Immature natural killer cell (primary cell): ENCODE data around the gene MPRIP. TPM values are rescaled to one million over a fixed set of nuclear protein-coding genes. Genes with fewer than 3 reads are reported as not detected.

Experiments
- DNase-seq, 3 donors: peaks; one replicate each; pipeline ENCODE4 v3.0.0; 2022; ENCODE audit warnings: mixed read lengths in 1 of 3
- H3K27ac Mint-ChIP-seq, 6 donors: one replicate each; pipeline ENCODE4 v1.8.0; 2020; ENCODE audit warnings: mixed read lengths in 6 of 6, mild to moderate bottlenecking in 5 of 6, inconsistent platforms in 4 of 6, moderate library complexity in 3 of 6
- H3K27me3 Mint-ChIP-seq, 3 donors: one replicate each; pipeline ENCODE4 v1.8.0; 2020 to 2021; ENCODE audit warnings: low read depth in 3 of 3, mild to moderate bottlenecking in 3 of 3, mixed read lengths in 3 of 3, moderate library complexity in 3 of 3, inconsistent platforms in 1 of 3
- H3K36me3 Mint-ChIP-seq, 3 donors: one replicate each; pipeline ENCODE4 v1.8.0; 2020; ENCODE audit warnings: mixed read lengths in 3 of 3, inconsistent platforms in 2 of 3, mild to moderate bottlenecking in 2 of 3
- H3K4me1 Mint-ChIP-seq, 2 donors: one replicate each; pipeline ENCODE4 v1.8.0; 2020; ENCODE audit warnings: inconsistent platforms in 2 of 2, mild to moderate bottlenecking in 2 of 2, mixed read lengths in 2 of 2, moderate library complexity in 1 of 2
- H3K4me3 Mint-ChIP-seq, 5 donors: one replicate each; pipeline ENCODE4 v1.8.0; 2020; ENCODE audit warnings: mild to moderate bottlenecking in 5 of 5, mixed read lengths in 5 of 5, inconsistent platforms in 3 of 5, moderate library complexity in 3 of 5
- H3K9me3 Mint-ChIP-seq, 6 donors: one replicate each; pipeline ENCODE4 v1.8.0; 2020; ENCODE audit warnings: mild to moderate bottlenecking in 6 of 6, mixed read lengths in 6 of 6, inconsistent platforms in 4 of 6, moderate library complexity in 3 of 6
- polyA plus RNA-seq, 3 donors: library from polyadenylated mRNA; unstranded; fragments of 300-500 nt; fragmentation: Illumina TruSeq; gene quantifications; one replicate each; pipeline ENCODE4 v1.2.3, GENCODE V29; 2021

MPRIP gene
- polyA plus RNA-seq, 3 donors from 2014 or later = 1.2 to 15.1 (median 4.2) TPM

GRCh38 chr17:17142556-17142955 lies 100.3 kb downstream of the MPRIP start:
- peak overlapping the region in 1 of 6 donors; percentile 39 for H3K27ac Mint-ChIP-seq
- peaks cover 0 to 2% (median 2%) of the 10 kb centered on the region in 3 donors for H3K27me3 Mint-ChIP-seq
- H3K9me3 Mint-ChIP-seq = no peaks in the 10 kb centered on the region
- H3K4me1 Mint-ChIP-seq = peaks cover 5 to 6% of the 10 kb centered on the region in 2 donors
- no peak overlapping the region for H3K4me3 Mint-ChIP-seq
- H3K36me3 Mint-ChIP-seq = peaks cover 9 to 23% (median 12%) of the 10 kb centered on the region in 3 donors
- DNase-seq = no peak

- Mint-ChIP-seq H3K4me1 (peaks cover 5 to 6% of the 10 kb centered on the region in 2 donors), H3K36me3 (peaks cover 12 to 28% (median 15%) of the 10 kb centered on the region in 3 donors), H3K27me3 (peaks cover 0 to 2% (median 2%) of the 10 kb centered on the region in 3 donors), H3K4me3 (no peak overlapping the region), H3K27ac (no peak overlapping the region), H3K9me3 (no peaks in the 10 kb centered on the region)
- DNase-seq = no peak
Measured at GRCh38 chr17:17143501-17143900, 101.2 kb downstream of the MPRIP start.

DNA sequence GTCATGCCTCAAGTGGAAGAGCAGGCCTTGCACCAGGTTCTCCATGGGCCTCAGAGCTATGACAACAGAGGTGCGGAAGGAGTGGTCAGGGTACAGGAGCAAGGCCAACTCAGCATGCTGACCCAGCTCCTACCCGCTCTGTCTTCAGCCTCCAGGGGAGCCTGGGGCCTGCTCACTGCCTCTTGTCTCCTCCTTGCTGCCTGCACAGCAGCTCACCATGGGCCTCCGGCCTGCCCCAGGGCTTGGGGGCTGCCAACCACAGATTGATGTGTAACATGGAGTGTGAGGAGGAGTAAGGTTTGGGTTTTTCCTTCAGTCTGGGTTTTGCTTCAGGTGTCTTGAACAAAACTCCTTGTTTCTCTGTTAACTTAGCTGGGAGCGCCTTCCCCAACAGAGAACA lies 101.8 kb downstream of the MPRIP start:
- H3K4me1 Mint-ChIP-seq = peaks cover 5 to 6% of the 10 kb centered on the region in 2 donors
- no peaks in the 10 kb centered on the region for H3K9me3 Mint-ChIP-seq
- peaks cover 0 to 2% (median 2%) of the 10 kb centered on the region in 3 donors for H3K27me3 Mint-ChIP-seq
- H3K36me3 Mint-ChIP-seq = peaks cover 12 to 26% (median 15%) of the 10 kb centered on the region in 3 donors
- no peak overlapping the region for H3K4me3 Mint-ChIP-seq
- no peak overlapping the region for H3K27ac Mint-ChIP-seq
- DNase-seq = no peak

DNA sequence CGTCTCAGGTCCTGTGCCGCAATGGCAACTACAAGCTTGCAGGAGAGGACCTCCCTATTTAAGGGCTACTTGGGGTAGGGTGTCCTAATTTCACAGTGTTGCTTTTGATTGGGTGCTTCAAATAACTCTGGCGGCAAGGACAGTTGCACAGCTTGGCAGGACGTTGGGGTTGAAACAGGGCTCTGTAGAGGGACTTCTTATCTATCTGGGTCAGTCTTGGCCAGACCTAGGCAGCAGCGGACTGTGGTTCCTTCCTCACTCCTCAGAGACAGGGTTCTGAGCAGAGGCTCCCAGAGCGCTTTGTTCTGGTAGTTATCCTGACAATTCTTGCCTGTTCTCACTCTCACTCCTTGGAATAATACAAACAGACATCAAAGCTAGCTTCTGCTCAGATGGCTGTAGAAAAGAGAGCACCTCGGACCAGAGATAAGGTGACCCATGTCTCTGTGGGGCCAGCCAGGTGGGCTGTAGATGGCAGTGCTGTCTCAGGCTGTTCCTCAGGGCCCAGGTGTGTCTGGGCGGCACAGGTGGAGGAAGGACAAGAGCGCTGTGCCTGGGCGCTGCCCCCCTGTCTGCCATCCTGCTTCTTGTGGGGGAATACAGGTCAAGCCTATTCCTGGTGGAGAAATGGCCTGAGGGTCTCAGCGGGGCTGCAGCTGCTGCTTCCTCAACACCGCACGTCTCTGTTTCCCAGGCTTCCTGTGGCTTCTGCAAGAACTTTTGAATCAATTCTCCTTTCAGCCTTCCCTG lies 102.8 kb downstream of the MPRIP start:
- H3K4me3 Mint-ChIP-seq = no peak overlapping the region
- no peaks in the 10 kb centered on the region for H3K9me3 Mint-ChIP-seq
- H3K27me3 Mint-ChIP-seq = peaks cover 0 to 3% (median 2%) of the 10 kb centered on the region in 3 donors
- DNase-seq = no peak
- H3K27ac Mint-ChIP-seq = peak overlapping the region in 5 of 6 donors; percentile 25 to 68 (median 54)
- H3K36me3 Mint-ChIP-seq = peaks cover 17 to 26% (median 19%) of the 10 kb centered on the region in 3 donors
- H3K4me1 Mint-ChIP-seq = peaks cover 5 to 6% of the 10 kb centered on the region in 2 donors

DNA sequence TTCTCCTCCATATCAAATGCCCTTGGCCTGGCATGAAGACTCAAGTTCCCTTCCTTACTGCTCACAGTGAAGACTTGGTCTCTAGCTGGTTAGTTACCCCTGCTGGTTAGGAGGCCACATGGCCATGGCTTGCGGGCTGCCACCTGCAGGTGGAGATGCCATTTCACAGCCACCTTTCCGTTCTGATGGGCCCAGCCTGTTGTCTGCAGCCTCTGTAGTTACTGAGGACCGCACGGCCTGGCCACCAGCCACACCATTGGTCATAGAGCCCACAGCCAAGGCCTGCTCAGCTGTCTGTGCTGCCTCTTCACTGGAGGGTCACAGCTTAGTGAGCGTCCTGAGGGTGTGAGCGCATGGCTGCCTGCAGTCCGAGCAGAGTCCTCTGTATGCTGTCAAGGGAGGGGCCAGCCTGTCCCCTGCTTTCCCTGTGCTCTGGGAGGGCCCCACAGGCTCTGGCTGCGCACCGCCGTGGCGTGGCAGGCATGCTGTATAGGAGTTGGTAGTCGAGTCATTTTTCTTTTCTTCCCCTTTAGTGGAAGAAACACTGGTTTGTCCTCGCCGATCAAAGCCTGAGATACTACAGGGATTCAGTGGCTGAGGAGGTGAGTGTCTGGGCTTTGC lies 104.6 kb downstream of the MPRIP start:
- Mint-ChIP-seq H3K36me3 (peaks cover 16 to 22% (median 21%) of the 10 kb centered on the region in 3 donors), H3K4me3 (no peak overlapping the region), H3K27me3 (peaks cover 0 to 5% (median 2%) of the 10 kb centered on the region in 3 donors), H3K9me3 (no peaks in the 10 kb centered on the region), H3K4me1 (peaks cover 6% of the 10 kb centered on the region in 2 donors), H3K27ac (peak overlapping the region in 3 of 6 donors; percentile 60 to 74 (median 66))
- DNase-seq = peak; percentile 22 to 37 (median 36)

DNA sequence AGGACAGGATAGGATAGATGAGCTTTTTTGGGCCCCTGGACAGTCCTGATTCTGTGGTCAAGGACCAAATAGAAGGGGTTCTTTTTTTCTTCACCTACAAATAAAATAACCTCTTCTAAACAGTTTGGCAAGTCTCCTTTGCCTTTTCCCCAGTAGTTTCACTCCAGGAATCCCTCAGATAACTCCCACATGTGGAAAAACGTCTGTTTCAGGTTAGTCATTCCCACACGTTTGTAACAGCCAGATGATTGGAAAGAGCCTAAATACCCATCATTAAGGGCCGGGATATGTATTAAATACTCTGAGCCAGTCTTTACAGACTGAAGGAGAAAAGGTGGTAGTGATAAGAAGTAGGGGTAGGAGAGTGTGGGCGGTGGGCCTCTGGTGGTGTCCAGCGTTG lies 105.6 kb downstream of the MPRIP start:
- DNase-seq = no peak
- no peaks in the 10 kb centered on the region for H3K9me3 Mint-ChIP-seq
- no peak overlapping the region for H3K4me3 Mint-ChIP-seq
- no peak overlapping the region for H3K27ac Mint-ChIP-seq
- peaks cover 1 to 5% (median 1%) of the 10 kb centered on the region in 3 donors for H3K27me3 Mint-ChIP-seq
- H3K36me3 Mint-ChIP-seq = peaks cover 16 to 24% (median 21%) of the 10 kb centered on the region in 3 donors
- H3K4me1 Mint-ChIP-seq = peaks cover 6 to 12% of the 10 kb centered on the region in 2 donors

GRCh38 chr17:17149520-17150447 lies 107.5 kb downstream of the MPRIP start:
- Mint-ChIP-seq H3K4me3 (no peak overlapping the region), H3K27me3 (peaks cover 0 to 5% (median 1%) of the 10 kb centered on the region in 3 donors), H3K9me3 (no peaks in the 10 kb centered on the region), H3K27ac (peak overlapping the region in 1 of 6 donors; percentile 46), H3K4me1 (peaks cover 15 to 18% of the 10 kb centered on the region in 2 donors), H3K36me3 (peaks cover 25 to 28% (median 25%) of the 10 kb centered on the region in 3 donors)
- no peak for DNase-seq

- peak overlapping the region in 1 of 6 donors; percentile 35 for H3K27ac Mint-ChIP-seq
- no peaks in the 10 kb centered on the region for H3K9me3 Mint-ChIP-seq
- peaks cover 0 to 5% (median 1%) of the 10 kb centered on the region in 3 donors for H3K27me3 Mint-ChIP-seq
- no peak for DNase-seq
- no peak overlapping the region for H3K4me3 Mint-ChIP-seq
- H3K4me1 Mint-ChIP-seq = peaks cover 19 to 21% of the 10 kb centered on the region in 2 donors
- peaks cover 26 to 32% (median 26%) of the 10 kb centered on the region in 3 donors for H3K36me3 Mint-ChIP-seq
Measured at GRCh38 chr17:17150448-17150800, 108.2 kb downstream of the MPRIP start.

GRCh38 chr17:17151055-17151454 lies 108.8 kb downstream of the MPRIP start:
- H3K27me3 Mint-ChIP-seq = peaks cover 0 to 5% (median 1%) of the 10 kb centered on the region in 3 donors
- H3K9me3 Mint-ChIP-seq = no peaks in the 10 kb centered on the region
- DNase-seq = no peak
- peaks cover 20 to 32% (median 26%) of the 10 kb centered on the region in 3 donors for H3K36me3 Mint-ChIP-seq
- no peak overlapping the region for H3K4me3 Mint-ChIP-seq
- peak overlapping the region in 2 of 6 donors; percentile 46 to 66 for H3K27ac Mint-ChIP-seq
- peaks cover 21% of the 10 kb centered on the region in 2 donors for H3K4me1 Mint-ChIP-seq

- peaks cover 18 to 20% of the 10 kb centered on the region in 2 donors for H3K4me1 Mint-ChIP-seq
Measured at GRCh38 chr17:17151541-17151940, 109.3 kb downstream of the MPRIP start.

DNA sequence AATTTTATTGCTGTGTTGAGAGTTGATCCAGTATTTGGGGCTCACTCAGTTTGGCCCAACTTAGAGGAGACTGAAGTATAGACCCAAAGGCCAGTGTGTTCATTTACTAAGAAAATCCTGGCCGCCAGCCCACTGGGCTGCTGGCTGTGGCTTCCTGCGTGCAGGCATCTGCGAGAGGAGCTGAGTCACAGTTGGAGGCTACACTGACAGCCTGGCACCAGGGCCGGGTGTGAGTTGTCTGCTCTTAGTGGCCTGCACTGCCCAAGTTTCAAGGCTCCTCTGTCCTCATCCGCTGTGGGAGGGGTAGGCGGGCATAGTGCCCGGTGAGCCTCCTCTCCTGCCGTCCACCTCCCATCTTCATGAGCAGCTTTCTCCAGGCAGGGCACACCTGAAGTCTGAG lies 109.7 kb downstream of the MPRIP start:
- Mint-ChIP-seq H3K27me3 (peaks cover 1 to 3% (median 2%) of the 10 kb centered on the region in 3 donors), H3K27ac (peak overlapping the region; percentile 30 to 75 (median 49)), H3K36me3 (peaks cover 20 to 27% (median 21%) of the 10 kb centered on the region in 3 donors), H3K9me3 (no peaks in the 10 kb centered on the region), H3K4me3 (no peak overlapping the region), H3K4me1 (peaks cover 14 to 20% of the 10 kb centered on the region in 2 donors)
- DNase-seq = no peak

More at GRCh38 chr17:17151541-17151940, 109.3 kb downstream of the MPRIP start:
- Mint-ChIP-seq H3K9me3 (no peaks in the 10 kb centered on the region), H3K27me3 (peaks cover 0 to 5% (median 1%) of the 10 kb centered on the region in 3 donors), H3K4me3 (no peak overlapping the region), H3K27ac (peak overlapping the region in 4 of 6 donors; percentile 21 to 66 (median 34)), H3K36me3 (peaks cover 20 to 28% (median 25%) of the 10 kb centered on the region in 3 donors)
- DNase-seq = no peak

DNA sequence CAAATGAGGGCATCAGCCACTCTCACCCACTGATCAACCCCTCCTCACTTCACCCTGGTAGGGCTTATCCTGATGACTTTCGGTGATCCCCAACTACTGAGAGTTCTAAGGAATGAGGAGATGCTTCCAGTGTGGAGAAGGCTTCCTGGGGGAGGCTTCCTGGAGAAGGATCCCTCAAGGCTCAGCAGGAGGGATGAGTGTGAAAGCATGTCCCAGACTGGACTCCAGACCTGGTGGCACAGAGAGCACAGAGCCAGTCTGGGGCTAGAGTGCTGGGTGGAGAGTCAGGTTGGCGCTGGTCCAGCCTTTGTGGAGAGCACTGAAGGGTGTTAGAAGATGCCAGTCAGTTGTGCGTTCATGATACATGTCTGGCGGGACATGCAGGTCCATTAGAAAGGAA lies 110.1 kb downstream of the MPRIP start:
- H3K27me3 Mint-ChIP-seq = peaks cover 1 to 3% (median 2%) of the 10 kb centered on the region in 3 donors
- H3K4me3 Mint-ChIP-seq = no peak overlapping the region
- H3K36me3 Mint-ChIP-seq = peaks cover 20 to 25% (median 21%) of the 10 kb centered on the region in 3 donors
- peak overlapping the region; percentile 30 to 75 (median 64) for H3K27ac Mint-ChIP-seq
- DNase-seq = no peak
- H3K4me1 Mint-ChIP-seq = peaks cover 14 to 20% of the 10 kb centered on the region in 2 donors
- no peaks in the 10 kb centered on the region for H3K9me3 Mint-ChIP-seq

DNA sequence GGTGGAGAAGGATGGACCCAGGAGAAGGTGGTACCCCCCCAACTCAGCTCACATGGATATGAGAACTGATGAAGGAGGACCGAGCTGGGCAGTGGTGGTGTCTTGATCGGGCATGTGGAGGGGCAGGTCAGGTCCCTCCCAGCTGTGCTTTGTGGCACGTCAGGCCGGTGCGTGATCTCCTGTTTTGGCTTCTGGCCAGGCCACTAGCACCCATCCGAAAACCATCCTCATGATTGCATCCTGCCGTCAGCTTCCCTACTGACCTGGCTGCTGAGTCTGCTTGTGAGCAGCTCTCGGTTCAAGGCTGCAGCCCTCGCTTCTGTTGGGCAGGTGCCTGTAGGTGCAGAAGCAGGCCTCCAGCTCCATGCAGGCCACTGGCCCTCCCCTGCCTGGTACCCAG lies 110.8 kb downstream of the MPRIP start:
- H3K36me3 Mint-ChIP-seq = peaks cover 14 to 19% (median 18%) of the 10 kb centered on the region in 3 donors
- H3K9me3 Mint-ChIP-seq = no peaks in the 10 kb centered on the region
- H3K27me3 Mint-ChIP-seq = peaks cover 1 to 3% (median 2%) of the 10 kb centered on the region in 3 donors
- no peak for DNase-seq
- H3K4me1 Mint-ChIP-seq = peaks cover 14 to 20% of the 10 kb centered on the region in 2 donors
- H3K27ac Mint-ChIP-seq = peak overlapping the region in 4 of 6 donors; percentile 12 to 76 (median 38)
- no peak overlapping the region for H3K4me3 Mint-ChIP-seq
